ENCODE measurements around the gene PPFIBP1.

Gene PPFIBP1

GRCh38 chr12:27552886-27553560 lies 29.0 kb downstream of the PPFIBP1 start:
- peaks cover 6% of the 10 kb centered on the region for H3K79me2 ChIP-seq (ENCODE audit: control insufficient read depth, insufficient read depth, low read length, poor library complexity)
- no peaks in the 10 kb centered on the region for H3K9me3 ChIP-seq (ENCODE audit: insufficient read depth, low read depth, low read length)
- WGBS (ENCODE audit: extremely low coverage, insufficient coverage, insufficient read length), result no CpG with 5 or more reads among the region's 8 CpGs
- no peak overlapping the region for H2AFZ ChIP-seq (ENCODE audit: insufficient read depth, low read length, poor library complexity)
- no peak overlapping the region for H4K12ac ChIP-seq (ENCODE audit: low read depth, low read length)
- no peak overlapping the region for H4K91ac ChIP-seq (ENCODE audit: low read depth, low read length)
- no peak overlapping the region for H4K8ac ChIP-seq (ENCODE audit: low read depth, low read length)
- peaks cover 3 to 7% of the 10 kb centered on the region in 2 experiments for H3K36me3 ChIP-seq (ENCODE audit: control insufficient read depth in 1 of 2, insufficient read depth in 2 of 2, low read length in 2 of 2)
- peak overlapping the region; percentile 78 for H3K4ac ChIP-seq (ENCODE audit: low read depth, low read length)
- H3K14ac ChIP-seq (ENCODE audit: low read length), result no peak overlapping the region
- no peak overlapping the region for H2BK120ac ChIP-seq (ENCODE audit: insufficient read depth, low read length, poor library complexity)
- no peak overlapping the region for H3K4me3 ChIP-seq (ENCODE audit: low read depth, low read length)
- H3K27me3 ChIP-seq (ENCODE audit: insufficient read depth, low read length), result no peaks in the 10 kb centered on the region
- DNase-seq, result no peak
- no peak overlapping the region for H3K9ac ChIP-seq (ENCODE audit: low read length)
- H3K27ac ChIP-seq (ENCODE audit: low read depth, low read length), result no peak overlapping the region
- H2AK5ac ChIP-seq (ENCODE audit: low read length), result no peak overlapping the region
- H3K79me1 ChIP-seq (ENCODE audit: low read length), result no peaks in the 10 kb centered on the region
- H3K4me1 ChIP-seq (ENCODE audit: control insufficient read depth in 1 of 2, insufficient read depth in 2 of 2, low read length in 2 of 2), result peaks cover 22 to 31% of the 10 kb centered on the region in 2 experiments
- no peak overlapping the region for H3K23ac ChIP-seq (ENCODE audit: low read length)
- H2BK12ac ChIP-seq (ENCODE audit: low read length), result no peak overlapping the region
- no peak overlapping the region for H2BK5ac ChIP-seq (ENCODE audit: low read depth, low read length, poor library complexity)
- H3K18ac ChIP-seq (ENCODE audit: low read length), result peak overlapping the region; percentile 95
- no peak overlapping the region for H3K4me2 ChIP-seq (ENCODE audit: low read length)

- no peak overlapping the region for H4K8ac ChIP-seq (ENCODE audit: low read depth, low read length)
- H3K36me3 ChIP-seq (ENCODE audit: control insufficient read depth in 1 of 2, insufficient read depth in 2 of 2, low read length in 2 of 2), result peaks cover 3 to 7% of the 10 kb centered on the region in 2 experiments
- peaks cover 19 to 28% of the 10 kb centered on the region in 2 experiments for H3K4me1 ChIP-seq (ENCODE audit: control insufficient read depth in 1 of 2, insufficient read depth in 2 of 2, low read length in 2 of 2)
- H2BK12ac ChIP-seq (ENCODE audit: low read length), result no peak overlapping the region
- no peak overlapping the region for H3K4me3 ChIP-seq (ENCODE audit: low read depth, low read length)
- H3K23ac ChIP-seq (ENCODE audit: low read length), result no peak overlapping the region
- no peak overlapping the region for H3K14ac ChIP-seq (ENCODE audit: low read length)
- H3K27me3 ChIP-seq (ENCODE audit: insufficient read depth, low read length), result no peaks in the 10 kb centered on the region
- H2AFZ ChIP-seq (ENCODE audit: insufficient read depth, low read length, poor library complexity), result no peak overlapping the region
- H3K4me2 ChIP-seq (ENCODE audit: low read length), result no peak overlapping the region
- H3K79me2 ChIP-seq (ENCODE audit: control insufficient read depth, insufficient read depth, low read length, poor library complexity), result peaks cover 6% of the 10 kb centered on the region
- H3K18ac ChIP-seq (ENCODE audit: low read length), result no peak overlapping the region
- no peak overlapping the region for H2BK120ac ChIP-seq (ENCODE audit: insufficient read depth, low read length, poor library complexity)
- WGBS (ENCODE audit: extremely low coverage, insufficient coverage, insufficient read length), result no CpG with 5 or more reads among the region's 3 CpGs
- no peak overlapping the region for H4K12ac ChIP-seq (ENCODE audit: low read depth, low read length)
- no peak overlapping the region for H3K9ac ChIP-seq (ENCODE audit: low read length)
- H3K79me1 ChIP-seq (ENCODE audit: low read length), result no peaks in the 10 kb centered on the region
- no peak overlapping the region for H2BK5ac ChIP-seq (ENCODE audit: low read depth, low read length, poor library complexity)
- no peaks in the 10 kb centered on the region for H3K9me3 ChIP-seq (ENCODE audit: insufficient read depth, low read depth, low read length)
- no peak overlapping the region for H2AK5ac ChIP-seq (ENCODE audit: low read length)
- H4K91ac ChIP-seq (ENCODE audit: low read depth, low read length), result no peak overlapping the region
- H3K27ac ChIP-seq (ENCODE audit: low read depth, low read length), result no peak overlapping the region
- no peak overlapping the region for H3K4ac ChIP-seq (ENCODE audit: low read depth, low read length)
- DNase-seq, result no peak
These were observed 29.9 kb downstream of the PPFIBP1 start for GRCh38 chr12:27553941-27554340.

- Histone ChIP-seq H3K4me1 (ENCODE audit: control insufficient read depth in 1 of 2, insufficient read depth in 2 of 2, low read length in 2 of 2) (peaks cover 14 to 25% of the 10 kb centered on the region in 2 experiments), H3K9me3 (ENCODE audit: insufficient read depth, low read depth, low read length) (no peaks in the 10 kb centered on the region), H3K18ac (ENCODE audit: low read length) (no peak overlapping the region), H2BK12ac (ENCODE audit: low read length) (no peak overlapping the region), H4K8ac (ENCODE audit: low read depth, low read length) (no peak overlapping the region), H4K12ac (ENCODE audit: low read depth, low read length) (no peak overlapping the region), H3K9ac (ENCODE audit: low read length) (no peak overlapping the region), H3K4me2 (ENCODE audit: low read length) (peak overlapping the region; percentile 42), H3K27ac (ENCODE audit: low read depth, low read length) (no peak overlapping the region), H2AFZ (ENCODE audit: insufficient read depth, low read length, poor library complexity) (no peak overlapping the region), H2BK5ac (ENCODE audit: low read depth, low read length, poor library complexity) (no peak overlapping the region), H3K79me1 (ENCODE audit: low read length) (no peaks in the 10 kb centered on the region), H3K23ac (ENCODE audit: low read length) (no peak overlapping the region), H3K27me3 (ENCODE audit: insufficient read depth, low read length) (no peaks in the 10 kb centered on the region), H3K79me2 (ENCODE audit: control insufficient read depth, insufficient read depth, low read length, poor library complexity) (peaks cover 6% of the 10 kb centered on the region), H3K14ac (ENCODE audit: low read length) (no peak overlapping the region), H2AK5ac (ENCODE audit: low read length) (no peak overlapping the region), H3K36me3 (ENCODE audit: control insufficient read depth in 1 of 2, insufficient read depth in 2 of 2, low read length in 2 of 2) (peaks cover 3 to 8% of the 10 kb centered on the region in 2 experiments), H4K91ac (ENCODE audit: low read depth, low read length) (no peak overlapping the region), H3K4me3 (ENCODE audit: low read depth, low read length) (no peak overlapping the region), H2BK120ac (ENCODE audit: insufficient read depth, low read length, poor library complexity) (no peak overlapping the region), H3K4ac (ENCODE audit: low read depth, low read length) (no peak overlapping the region)
- DNase-seq, result no peak
- no CpG with 5 or more reads among the region's 14 CpGs for WGBS (ENCODE audit: extremely low coverage, insufficient coverage, insufficient read length)
These were observed 30.6 kb downstream of the PPFIBP1 start for GRCh38 chr12:27554421-27555186.

- H4K8ac ChIP-seq (ENCODE audit: low read depth, low read length), result no peak overlapping the region
- no peak overlapping the region for H2AK5ac ChIP-seq (ENCODE audit: low read length)
- no CpG with 5 or more reads among the region's 5 CpGs for WGBS (ENCODE audit: extremely low coverage, insufficient coverage, insufficient read length)
- no peak overlapping the region for H3K27ac ChIP-seq (ENCODE audit: low read depth, low read length)
- no peak overlapping the region for H3K4ac ChIP-seq (ENCODE audit: low read depth, low read length)
- H3K4me2 ChIP-seq (ENCODE audit: low read length), result no peak overlapping the region
- no peak overlapping the region for H2BK5ac ChIP-seq (ENCODE audit: low read depth, low read length, poor library complexity)
- H3K9ac ChIP-seq (ENCODE audit: low read length), result no peak overlapping the region
- no peak overlapping the region for H4K91ac ChIP-seq (ENCODE audit: low read depth, low read length)
- no peak overlapping the region for H3K14ac ChIP-seq (ENCODE audit: low read length)
- H2BK12ac ChIP-seq (ENCODE audit: low read length), result no peak overlapping the region
- no peak overlapping the region for H4K12ac ChIP-seq (ENCODE audit: low read depth, low read length)
- no peak overlapping the region for H3K4me3 ChIP-seq (ENCODE audit: low read depth, low read length)
- no peak overlapping the region for H3K23ac ChIP-seq (ENCODE audit: low read length)
- peaks cover 12 to 21% of the 10 kb centered on the region in 2 experiments for H3K4me1 ChIP-seq (ENCODE audit: control insufficient read depth in 1 of 2, insufficient read depth in 2 of 2, low read length in 2 of 2)
- no peak overlapping the region for H3K18ac ChIP-seq (ENCODE audit: low read length)
- H2BK120ac ChIP-seq (ENCODE audit: insufficient read depth, low read length, poor library complexity), result no peak overlapping the region
- H2AFZ ChIP-seq (ENCODE audit: insufficient read depth, low read length, poor library complexity), result no peak overlapping the region
- DNase-seq, result no peak
- no peaks in the 10 kb centered on the region for H3K79me1 ChIP-seq (ENCODE audit: low read length)
- H3K36me3 ChIP-seq (ENCODE audit: control insufficient read depth in 1 of 2, insufficient read depth in 2 of 2, low read length in 2 of 2), result peaks cover 3 to 6% of the 10 kb centered on the region in 2 experiments
- peaks cover 6% of the 10 kb centered on the region for H3K79me2 ChIP-seq (ENCODE audit: control insufficient read depth, insufficient read depth, low read length, poor library complexity)
- no peaks in the 10 kb centered on the region for H3K9me3 ChIP-seq (ENCODE audit: insufficient read depth, low read depth, low read length)
- H3K27me3 ChIP-seq (ENCODE audit: insufficient read depth, low read length), result no peaks in the 10 kb centered on the region
These were observed 31.4 kb downstream of the PPFIBP1 start for GRCh38 chr12:27555361-27555760.

Measured in trophoblast cell (in vitro differentiated cells and primary cell).